Progenitor cell of endocrine pancreas (in vitro differentiated cells): ENCODE measurements around the gene SLC2A6. TPM values are rescaled to one million over a fixed set of nuclear protein-coding genes. Genes with fewer than 3 reads are reported as not detected.

Experiments
- DNase-seq: peaks from one replicate; pipeline ENCODE4 v3.0.0; 2021; ENCODE audit warnings: low spot score; ENCODE audit not compliant: unreplicated experiment
- H3K27ac Mint-ChIP-seq: 2 replicates; pipeline ENCODE4 v1.8.0; 2021; ENCODE audit warnings: mild to moderate bottlenecking, moderate library complexity, mixed read lengths
- H3K27me3 Mint-ChIP-seq: 2 replicates; pipeline ENCODE4 v1.8.0; 2021; ENCODE audit warnings: mixed read lengths
- H3K36me3 Mint-ChIP-seq: 2 replicates; pipeline ENCODE4 v1.8.0; 2022; ENCODE audit warnings: mixed read lengths; ENCODE audit not compliant: insufficient read depth
- H3K4me1 Mint-ChIP-seq: 2 replicates; pipeline ENCODE4 v1.8.0; 2021; ENCODE audit warnings: low read depth, mixed read lengths
- H3K4me3 Mint-ChIP-seq: 2 replicates; pipeline ENCODE4 v1.8.0; 2021; ENCODE audit warnings: low read depth, mild to moderate bottlenecking, moderate library complexity, mixed read lengths
- H3K9me3 Mint-ChIP-seq: 2 replicates; pipeline ENCODE4 v1.8.0; 2021; ENCODE audit warnings: low read depth, mixed read lengths
- total RNA-seq: library from RNA; stranded (reverse); gene quantifications from 2 replicates; pipeline ENCODE4 v1.2.1, GENCODE V29; 2021
- TF ChIP-seq, protein P1 (sequence below): fragments of 200-600 bp; sonication (generic); IDR thresholded peaks from one replicate; pipeline ENCODE4 v1.5.0; 2021; ENCODE audit warnings: antibody characterized with exemption, mild to moderate bottlenecking; ENCODE audit not compliant: unreplicated experiment

SLC2A6 gene
- total RNA-seq, 1 donor from 2014 or later = 4.7 TPM

DNA sequence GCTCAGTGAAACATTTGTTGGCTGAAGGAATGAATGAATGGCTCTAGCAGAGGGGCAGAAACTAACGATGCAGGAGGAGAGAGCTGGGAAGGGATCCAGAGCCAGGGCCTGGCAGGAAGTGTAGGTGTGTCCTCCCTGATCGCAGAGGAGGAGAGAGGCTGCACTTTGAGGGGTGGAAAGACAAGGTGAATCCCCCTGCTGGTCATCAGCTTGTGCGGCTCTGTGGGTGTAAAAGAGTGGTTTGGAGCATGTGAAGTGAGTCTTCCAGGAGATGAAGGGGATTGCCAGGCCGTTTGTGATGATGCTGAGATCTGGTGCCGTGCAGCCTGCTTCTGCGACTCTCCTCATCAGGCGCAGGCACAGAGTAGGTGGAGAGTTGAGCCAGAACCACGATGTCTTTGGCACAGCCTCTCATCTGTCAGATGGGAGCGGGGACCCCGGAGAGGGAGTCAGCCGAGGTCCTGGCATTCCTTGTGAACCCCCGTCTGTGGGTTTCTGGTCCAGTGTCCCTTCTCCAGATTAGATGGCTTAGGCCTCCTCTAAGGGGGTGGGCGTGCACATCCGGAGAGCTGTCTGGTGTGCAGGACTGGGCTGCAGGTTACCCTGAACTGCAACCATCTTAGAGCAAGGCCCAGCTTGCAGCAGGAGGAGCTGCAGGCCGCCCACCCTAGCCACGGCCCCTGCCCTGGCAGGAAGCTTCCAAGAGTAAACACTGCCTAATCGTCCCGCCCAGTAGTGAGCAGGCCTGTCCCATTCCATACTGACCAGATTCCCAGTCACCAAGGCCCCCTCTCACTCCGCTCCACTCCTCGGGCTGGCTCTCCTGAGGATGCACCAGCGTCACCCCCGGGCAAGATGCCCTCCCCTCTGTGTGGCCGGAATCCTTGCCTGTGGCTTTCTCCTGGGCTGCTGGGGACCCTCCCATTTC, 57.0 kb downstream of the SLC2A6 start, which contains the start of gene ADAMTS13:
ADAMTS13 (plus strand) TSS at position 753 of the 928 bp plus-strand sequence; CDS start at position 830, 77 bp downstream.
- TF ChIP-seq, protein P1, sequence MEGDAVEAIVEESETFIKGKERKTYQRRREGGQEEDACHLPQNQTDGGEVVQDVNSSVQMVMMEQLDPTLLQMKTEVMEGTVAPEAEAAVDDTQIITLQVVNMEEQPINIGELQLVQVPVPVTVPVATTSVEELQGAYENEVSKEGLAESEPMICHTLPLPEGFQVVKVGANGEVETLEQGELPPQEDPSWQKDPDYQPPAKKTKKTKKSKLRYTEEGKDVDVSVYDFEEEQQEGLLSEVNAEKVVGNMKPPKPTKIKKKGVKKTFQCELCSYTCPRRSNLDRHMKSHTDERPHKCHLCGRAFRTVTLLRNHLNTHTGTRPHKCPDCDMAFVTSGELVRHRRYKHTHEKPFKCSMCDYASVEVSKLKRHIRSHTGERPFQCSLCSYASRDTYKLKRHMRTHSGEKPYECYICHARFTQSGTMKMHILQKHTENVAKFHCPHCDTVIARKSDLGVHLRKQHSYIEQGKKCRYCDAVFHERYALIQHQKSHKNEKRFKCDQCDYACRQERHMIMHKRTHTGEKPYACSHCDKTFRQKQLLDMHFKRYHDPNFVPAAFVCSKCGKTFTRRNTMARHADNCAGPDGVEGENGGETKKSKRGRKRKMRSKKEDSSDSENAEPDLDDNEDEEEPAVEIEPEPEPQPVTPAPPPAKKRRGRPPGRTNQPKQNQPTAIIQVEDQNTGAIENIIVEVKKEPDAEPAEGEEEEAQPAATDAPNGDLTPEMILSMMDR = peak; percentile 29
- no peak for DNase-seq
- peaks cover 25% of the 10 kb centered on the region for H3K4me1 Mint-ChIP-seq
- H3K27me3 Mint-ChIP-seq = no peaks in the 10 kb centered on the region
- H3K9me3 Mint-ChIP-seq = no peaks in the 10 kb centered on the region
- peaks cover 2% of the 10 kb centered on the region for H3K36me3 Mint-ChIP-seq
- H3K27ac Mint-ChIP-seq = peak within 1 kb of the TSS; percentile 82
- no peak within 1 kb of the TSS for H3K4me3 Mint-ChIP-seq

Other genes with a start within 250 kb of the SLC2A6 start
- gene ABO, start 203.9 kb downstream of the SLC2A6 start, total RNA-seq = 9.3 and 10.3 TPM in 2 replicates
- gene SURF6, start 142.9 kb downstream of the SLC2A6 start, total RNA-seq = 21.3 and 23.1 TPM in 2 replicates
- 48.4 and 49.2 TPM in 2 replicates for gene MED22, start 131.0 kb downstream of the SLC2A6 start, total RNA-seq
- 2,045 and 2,098 TPM in 2 replicates for gene RPL7A, start 130.9 kb downstream of the SLC2A6 start, total RNA-seq
- gene SURF1, start 122.6 kb downstream of the SLC2A6 start, total RNA-seq = 36.3 and 42.9 TPM in 2 replicates
- gene SURF2, start 122.5 kb downstream of the SLC2A6 start, total RNA-seq = 15.8 and 19.8 TPM in 2 replicates
- gene SURF4, start 103.0 kb downstream of the SLC2A6 start, total RNA-seq = 120 and 122 TPM in 2 replicates
- 3.8 and 4.0 TPM in 2 replicates for gene STKLD1, start 102.7 kb downstream of the SLC2A6 start, total RNA-seq
- gene REXO4, start 61.1 kb downstream of the SLC2A6 start, total RNA-seq = 30.3 and 30.9 TPM in 2 replicates
- gene ADAMTS13, start 56.7 kb downstream of the SLC2A6 start, total RNA-seq = 16.0 and 17.8 TPM in 2 replicates
- gene CACFD1, start 19.1 kb downstream of the SLC2A6 start, total RNA-seq = 55.6 and 56.2 TPM in 2 replicates
- not detected in 2 replicates for gene MYMK, start 45.9 kb upstream of the SLC2A6 start, total RNA-seq
- gene ADAMTSL2, start 55.6 kb upstream of the SLC2A6 start, total RNA-seq = 0.07 and 0.14 TPM in 2 replicates
- gene FAM163B, start 130.3 kb upstream of the SLC2A6 start, total RNA-seq = not detected in 2 replicates
- gene DBH, start 157.3 kb upstream of the SLC2A6 start, total RNA-seq = not detected in 2 replicates